CD4-positive, alpha-beta T cell (primary cell): ENCODE data around the gene PPP1CC. TPM values are rescaled to one million over a fixed set of nuclear protein-coding genes. Genes with fewer than 3 reads are reported as not detected.
A peak's percentile ranks its signal among the peaks of the same experiment; 100 is the strongest.

Experiments
- ATAC-seq: fragments of 200-7000 bp; cut with Tn5 transposase; one replicate; pipeline ENCODE4 v1.10.0; 2022; ENCODE audit warnings: mild to moderate bottlenecking; ENCODE audit not compliant: poor library complexity
- CTCF ChIA-PET: fragments of 350-600 bp; sonication (Branson Sonifier 250); formaldehyde crosslinking; loops from one replicate; lab custom pipeline; 2021; ENCODE audit warnings: antibody characterized with exemption, inconsistent platforms; lab: Charles Lee
- POLR2A ChIA-PET: fragments of 350-600 bp; sonication (Branson Sonifier 250); formaldehyde crosslinking; loops from one replicate; lab custom pipeline; 2021; ENCODE audit warnings: antibody characterized with exemption, inconsistent platforms; lab: Charles Lee
- DNase-seq, 14 experiments: peaks; one replicate each; pipeline ENCODE4 v3.0.0-alpha.2; 2013 to 2020; ENCODE audit warnings: mixed read lengths in 2 of 14
- H3K27ac ChIP-seq, 2 donors: one replicate each; pipeline versions ENCODE4 v1.5.1 to v1.7.0; 2013; ENCODE audit warnings: low read length in 2 of 2, low read depth in 1 of 2, mild to moderate bottlenecking in 1 of 2
- H3K27me3 ChIP-seq, 2 experiments: 1 replicate in 1 of 2; 2 replicates in 1 of 2; pipeline versions ENCODE4 v1.6.1 to v1.7.0; 2013; ENCODE audit warnings: low read length in 2 of 2, control low read depth in 1 of 2, mild to moderate bottlenecking in 1 of 2, moderate library complexity in 1 of 2; ENCODE audit not compliant: insufficient read depth in 2 of 2, control insufficient read depth in 1 of 2
- H3K36me3 ChIP-seq: one replicate; pipeline ENCODE4 v1.6.1; 2013; ENCODE audit warnings: low read length, control low read depth; ENCODE audit not compliant: insufficient read depth
- H3K4me1 ChIP-seq: one replicate; pipeline ENCODE4 v1.6.1; 2013; ENCODE audit warnings: low read length, control low read depth; ENCODE audit not compliant: insufficient read depth
- H3K4me3 ChIP-seq: one replicate; pipeline ENCODE4 v1.5.1; 2013; ENCODE audit warnings: mild to moderate bottlenecking, low read length, moderate library complexity
- H3K9me3 ChIP-seq, 2 experiments: 1 replicate in 1 of 2; 2 replicates in 1 of 2; pipeline versions ENCODE4 v1.6.1 to v1.7.0; 2013; ENCODE audit warnings: low read length in 2 of 2, mild to moderate bottlenecking in 2 of 2, control low read depth in 1 of 2, moderate library complexity in 1 of 2; ENCODE audit not compliant: control insufficient read depth in 1 of 2, insufficient read depth in 1 of 2
- H3K27ac Mint-ChIP-seq: one replicate; pipeline ENCODE4 v1.8.0; 2020; ENCODE audit warnings: mixed read lengths
- H3K27me3 Mint-ChIP-seq: one replicate; pipeline ENCODE4 v1.8.0; 2021; ENCODE audit warnings: mixed read lengths
- H3K36me3 Mint-ChIP-seq: one replicate; pipeline ENCODE4 v1.8.0; 2021; ENCODE audit warnings: low read depth, mixed read lengths
- H3K4me1 Mint-ChIP-seq: one replicate; pipeline ENCODE4 v1.8.0; 2021; ENCODE audit warnings: low read depth, mixed read lengths
- H3K4me3 Mint-ChIP-seq: one replicate; pipeline ENCODE4 v1.8.0; 2020; ENCODE audit warnings: mild to moderate bottlenecking, mixed read lengths
- H3K9me3 Mint-ChIP-seq: one replicate; pipeline ENCODE4 v1.8.0; 2020; ENCODE audit warnings: mixed read lengths
- intact Hi-C, 2 experiments: fragments of 100-400 bp; cut with DNase I in 1 of 2; cut with micrococcal nuclease in 1 of 2; formaldehyde crosslinking; loops; one replicate each; pipeline versions ENCODE4 v1.15.1 to v1.9.0; 2023 to 2025; cut with DNase I, micrococcal nuclease
- total RNA-seq, 174 experiments: library from RNA in 2 of 174; stranded (reverse) in 2 of 174; gene quantifications; one replicate each; pipeline ENCODE4 v1.2.3 and lab custom pipeline; 2021 to 2026
- TF ChIP-seq, protein P1 (sequence below): fragments of 200-600 bp; IDR thresholded peaks from one replicate; pipeline ENCODE4 v1.8.0; 2022; ENCODE audit warnings: antibody characterized with exemption, mild to moderate bottlenecking

Gene PPP1CC
- total RNA-seq, 2 experiments from 2014 or later: 146 to 150 TPM

GRCh38 chr12:110687396-110688169 lies 55.1 kb downstream of the PPP1CC start:
- TF ChIP-seq, protein P1, sequence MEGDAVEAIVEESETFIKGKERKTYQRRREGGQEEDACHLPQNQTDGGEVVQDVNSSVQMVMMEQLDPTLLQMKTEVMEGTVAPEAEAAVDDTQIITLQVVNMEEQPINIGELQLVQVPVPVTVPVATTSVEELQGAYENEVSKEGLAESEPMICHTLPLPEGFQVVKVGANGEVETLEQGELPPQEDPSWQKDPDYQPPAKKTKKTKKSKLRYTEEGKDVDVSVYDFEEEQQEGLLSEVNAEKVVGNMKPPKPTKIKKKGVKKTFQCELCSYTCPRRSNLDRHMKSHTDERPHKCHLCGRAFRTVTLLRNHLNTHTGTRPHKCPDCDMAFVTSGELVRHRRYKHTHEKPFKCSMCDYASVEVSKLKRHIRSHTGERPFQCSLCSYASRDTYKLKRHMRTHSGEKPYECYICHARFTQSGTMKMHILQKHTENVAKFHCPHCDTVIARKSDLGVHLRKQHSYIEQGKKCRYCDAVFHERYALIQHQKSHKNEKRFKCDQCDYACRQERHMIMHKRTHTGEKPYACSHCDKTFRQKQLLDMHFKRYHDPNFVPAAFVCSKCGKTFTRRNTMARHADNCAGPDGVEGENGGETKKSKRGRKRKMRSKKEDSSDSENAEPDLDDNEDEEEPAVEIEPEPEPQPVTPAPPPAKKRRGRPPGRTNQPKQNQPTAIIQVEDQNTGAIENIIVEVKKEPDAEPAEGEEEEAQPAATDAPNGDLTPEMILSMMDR: no peak
- CTCF ChIA-PET: no interaction called here
- Histone ChIP-seq H3K4me3 (peak overlapping the region; percentile 76), H3K36me3 (peaks cover 3% of the 10 kb centered on the region), H3K4me1 (peaks cover 32% of the 10 kb centered on the region), H3K27me3 (no peaks in the 10 kb centered on the region), H3K9me3 (no peaks in the 10 kb centered on the region), H3K27ac (no peak overlapping the region)
- ATAC-seq (no peak), DNase-seq (no peak)
- peak overlapping the region; percentile 83 for H3K4me3 Mint-ChIP-seq
- intact Hi-C loops: no loop called here
- peaks cover 54% of the 10 kb centered on the region for H3K4me1 Mint-ChIP-seq
- H3K9me3 Mint-ChIP-seq: no peaks in the 10 kb centered on the region
- POLR2A ChIA-PET: interaction anchor here (0.8 to 1.0 kb wide), 2 partner anchors 10 to 20 kb away, joined by 3 to 4 read pairs; no protein-coding TSS in a partner anchor
- no peaks in the 10 kb centered on the region for H3K27me3 Mint-ChIP-seq
- peaks cover 39% of the 10 kb centered on the region for H3K36me3 Mint-ChIP-seq
- peak overlapping the region; percentile 68 for H3K27ac Mint-ChIP-seq

DNA sequence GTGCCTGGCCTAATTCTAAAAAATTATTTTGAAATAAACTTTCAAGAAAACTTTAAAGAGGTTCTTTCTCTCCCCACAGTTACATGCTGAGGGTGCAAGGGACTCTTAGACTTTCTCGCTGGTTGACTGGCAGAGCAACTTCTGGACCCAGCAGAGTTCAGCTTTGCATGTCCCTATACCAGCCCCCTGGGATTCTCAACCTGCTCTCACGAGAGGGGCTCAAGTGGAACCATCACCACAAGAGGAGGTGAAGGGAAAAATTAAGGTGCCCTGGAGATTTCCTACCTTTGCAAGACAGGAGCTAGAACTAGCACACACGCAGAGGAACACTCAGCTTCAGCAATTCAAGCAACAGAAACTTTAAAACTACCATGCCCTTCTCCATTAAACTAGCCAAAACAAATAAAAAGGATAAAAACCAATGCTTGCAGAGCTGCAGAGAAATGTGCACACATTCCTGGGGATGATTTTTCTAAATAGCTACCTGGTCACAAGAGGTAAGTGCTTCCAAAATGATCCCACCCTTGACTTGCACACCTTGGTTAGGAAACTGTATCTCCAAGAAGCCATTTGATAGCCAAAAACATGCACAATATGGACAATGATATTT lies 56.3 kb downstream of the PPP1CC start:
- Mint-ChIP-seq H3K4me1 (peaks cover 47% of the 10 kb centered on the region), H3K36me3 (peaks cover 44% of the 10 kb centered on the region), H3K4me3 (peak overlapping the region; percentile 83), H3K27ac (peak overlapping the region; percentile 68), H3K9me3 (no peaks in the 10 kb centered on the region), H3K27me3 (no peaks in the 10 kb centered on the region)
- DNase-seq: no peak
- Histone ChIP-seq H3K36me3 (peaks cover 3% of the 10 kb centered on the region), H3K27ac (no peak overlapping the region), H3K9me3 (no peaks in the 10 kb centered on the region), H3K27me3 (no peaks in the 10 kb centered on the region), H3K4me3 (no peak overlapping the region), H3K4me1 (peaks cover 32% of the 10 kb centered on the region)
- ChIA-PET POLR2A (no interaction called here), CTCF (no interaction called here)
- intact Hi-C loops: no loop called here
- no peak for ATAC-seq
- TF ChIP-seq, protein P1: no peak

DNA sequence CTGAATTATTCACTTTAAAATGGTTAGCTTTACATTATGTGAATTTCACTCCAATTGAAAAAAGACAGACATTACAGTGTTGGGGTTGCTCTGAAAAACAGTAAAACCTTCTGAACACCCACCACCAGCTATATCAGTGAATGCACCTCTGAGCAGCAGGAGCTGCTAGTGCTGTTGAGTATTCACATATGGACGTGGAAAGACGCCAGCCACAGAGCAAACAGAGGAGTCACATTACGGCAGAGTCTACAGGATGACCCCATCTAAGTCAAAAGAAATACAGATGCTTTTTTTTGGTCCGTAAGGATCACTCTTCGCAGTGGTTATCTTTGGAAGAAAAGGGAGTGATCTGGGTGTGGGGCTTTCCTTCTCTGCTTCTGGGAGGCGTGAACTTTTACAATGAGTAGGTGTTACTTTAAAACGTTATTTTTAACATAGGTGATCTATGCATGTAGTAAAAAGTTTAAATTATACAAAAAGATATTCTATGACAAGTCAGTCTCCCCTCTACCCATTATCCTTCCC lies 58.3 kb downstream of the PPP1CC start:
- Mint-ChIP-seq H3K27ac (no peak overlapping the region), H3K4me1 (peaks cover 42% of the 10 kb centered on the region), H3K9me3 (no peaks in the 10 kb centered on the region), H3K36me3 (peaks cover 39% of the 10 kb centered on the region), H3K4me3 (no peak overlapping the region), H3K27me3 (no peaks in the 10 kb centered on the region)
- Histone ChIP-seq H3K9me3 (no peaks in the 10 kb centered on the region), H3K4me3 (no peak overlapping the region), H3K36me3 (peaks cover 3% of the 10 kb centered on the region), H3K4me1 (peaks cover 21% of the 10 kb centered on the region), H3K27ac (no peak overlapping the region), H3K27me3 (no peaks in the 10 kb centered on the region)
- ATAC-seq: no peak
- intact Hi-C loops: no loop called here
- DNase-seq: no peak
- ChIA-PET POLR2A (no interaction called here), CTCF (no interaction called here)
- TF ChIP-seq, protein P1: no peak
